ENCODE results near the gene LRMDA.

The LRMDA gene

GRCh38 chr10:76436401-76436811 lies 1005.0 kb downstream of the LRMDA start:
- DNase-seq: no peak

GRCh38 chr10:76436981-76437380 lies 1005.6 kb downstream of the LRMDA start:
- DNase-seq: no peak

- no peak for DNase-seq
Measured at GRCh38 chr10:76440426-76440825, 1009.0 kb downstream of the LRMDA start.

- no peak for DNase-seq
Measured at GRCh38 chr10:76442113-76442512, 1010.7 kb downstream of the LRMDA start.

DNA sequence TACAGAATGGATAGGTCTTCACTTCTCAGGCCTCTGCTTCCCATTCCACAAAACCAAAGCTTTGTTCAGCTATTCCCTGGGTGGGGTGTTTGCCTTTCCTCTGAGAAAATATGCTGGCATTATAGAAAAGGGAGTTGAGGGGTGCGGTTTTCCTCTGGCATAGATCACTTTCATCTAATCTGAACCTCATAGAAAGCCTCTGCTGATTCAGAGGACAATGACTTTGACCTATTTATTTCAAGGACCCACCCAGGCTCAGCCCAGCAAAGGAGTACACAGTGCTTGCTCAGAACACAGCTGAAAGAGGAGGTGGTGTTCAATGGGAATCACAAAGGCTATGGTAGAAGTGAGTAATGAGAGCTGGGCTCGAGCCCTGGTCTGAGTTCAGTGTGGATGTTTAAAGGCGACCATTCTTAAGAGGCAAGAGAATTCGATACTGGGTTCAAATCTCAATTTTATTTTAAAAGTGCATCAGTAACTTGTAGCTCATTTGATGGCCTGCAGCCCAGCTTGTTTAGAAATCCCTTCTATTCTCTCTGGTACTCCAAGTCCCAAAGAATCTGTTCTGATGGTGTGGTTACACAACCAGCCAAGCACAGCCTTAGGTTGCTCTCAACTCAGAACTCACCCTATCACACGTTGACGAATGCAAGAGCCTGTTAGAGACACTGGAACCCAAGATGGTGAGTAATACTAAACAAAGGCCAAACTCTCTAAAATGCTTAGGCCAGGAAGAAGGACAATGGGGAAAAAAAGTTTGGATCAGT lies 1012.8 kb downstream of the LRMDA start:
- DNase-seq: no peak

GRCh38 chr10:76447578-76447977 lies 1016.2 kb downstream of the LRMDA start:
- no peak for DNase-seq

DNA sequence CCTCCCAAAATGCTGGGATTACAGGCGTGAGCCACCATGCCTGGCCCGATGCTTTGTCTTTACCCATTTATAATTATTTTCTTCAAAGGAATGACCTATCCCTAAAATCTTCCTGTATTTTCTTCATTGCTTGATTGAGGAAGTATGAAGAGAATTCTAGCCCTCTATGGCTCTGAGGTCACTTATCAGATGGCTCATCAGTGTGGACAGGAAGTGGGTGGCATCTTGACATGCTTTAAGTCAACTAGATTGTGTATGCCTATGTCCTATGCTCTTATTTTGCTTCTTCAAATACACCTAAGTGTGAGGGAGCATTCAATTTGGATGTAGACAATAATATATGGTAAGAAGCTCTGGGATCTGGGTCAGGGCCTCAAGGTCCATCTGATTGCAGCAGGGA lies 1020.5 kb downstream of the LRMDA start:
- DNase-seq: no peak

GRCh38 chr10:76453332-76453731 lies 1021.9 kb downstream of the LRMDA start:
- DNase-seq: no peak

DNA sequence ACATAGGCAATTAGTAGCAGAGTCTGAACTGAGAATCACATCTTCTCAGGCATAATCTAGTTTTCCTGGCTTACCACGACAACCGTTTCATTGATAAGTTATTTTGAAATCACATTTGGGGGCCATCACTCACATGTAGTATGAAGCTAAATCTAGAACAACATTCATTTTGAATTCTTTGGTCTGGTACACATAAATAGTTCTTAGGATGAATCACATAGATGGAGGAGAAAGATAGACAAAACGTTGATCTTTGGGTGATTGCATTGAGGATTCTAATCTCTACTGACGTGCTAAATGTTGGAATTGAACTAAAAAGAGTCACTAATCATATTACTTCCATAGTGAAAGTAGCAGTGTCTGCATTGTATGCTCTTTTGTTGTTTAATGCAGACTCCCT lies 1022.6 kb downstream of the LRMDA start:
- no peak for DNase-seq

DNA sequence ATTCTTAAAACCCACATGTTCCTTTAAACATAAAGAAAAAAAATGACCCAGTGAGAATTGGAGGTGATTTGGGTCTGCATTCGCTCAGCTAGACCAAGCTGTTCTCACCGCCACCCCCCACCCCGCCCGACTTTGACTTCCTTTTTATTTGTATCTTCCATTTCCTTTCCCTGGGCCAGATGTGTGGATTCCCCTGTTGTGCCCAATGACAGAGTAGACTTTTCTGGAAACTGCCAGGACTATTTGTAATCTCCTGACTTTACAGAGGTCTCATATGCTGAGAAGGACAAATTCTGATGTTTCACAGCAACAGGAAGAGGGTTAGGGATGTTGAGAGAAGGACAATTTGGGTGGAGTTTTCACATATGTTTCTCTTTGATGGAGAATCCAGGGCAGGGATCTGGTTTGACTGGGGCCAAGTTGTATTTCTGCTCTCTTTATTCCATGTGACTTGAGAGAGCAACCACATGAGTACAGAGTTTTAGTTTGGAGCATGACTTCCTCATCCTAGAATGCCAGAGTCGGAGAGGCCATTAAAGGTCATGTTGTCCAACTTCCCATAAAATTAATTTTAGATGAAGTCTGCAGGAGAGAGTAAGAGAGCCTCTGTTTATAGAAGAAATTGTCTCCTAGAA lies 1023.2 kb downstream of the LRMDA start:
- no peak for DNase-seq

DNA sequence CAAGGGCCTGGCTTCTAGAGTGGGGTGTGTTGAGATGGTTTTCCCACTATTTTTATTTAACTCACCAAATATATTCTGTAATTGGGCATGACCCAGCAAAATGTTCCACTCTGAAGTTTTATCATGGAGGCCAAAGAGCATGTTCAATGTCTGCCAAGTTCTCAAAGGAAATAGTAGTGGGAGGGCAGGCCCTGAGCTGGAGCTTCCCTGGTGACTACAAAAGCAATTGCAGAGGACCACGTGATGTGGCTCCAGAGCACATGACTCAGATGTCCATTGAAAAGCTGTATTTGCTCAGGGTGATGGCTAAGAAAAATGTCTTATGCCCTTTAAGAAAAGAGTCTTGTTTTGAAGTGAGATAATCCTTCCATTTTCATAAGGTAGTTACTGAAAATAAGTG lies 1024.8 kb downstream of the LRMDA start:
- no peak for DNase-seq

GRCh38 chr10:76459016-76459730 lies 1027.7 kb downstream of the LRMDA start:
- DNase-seq: no peak

DNA sequence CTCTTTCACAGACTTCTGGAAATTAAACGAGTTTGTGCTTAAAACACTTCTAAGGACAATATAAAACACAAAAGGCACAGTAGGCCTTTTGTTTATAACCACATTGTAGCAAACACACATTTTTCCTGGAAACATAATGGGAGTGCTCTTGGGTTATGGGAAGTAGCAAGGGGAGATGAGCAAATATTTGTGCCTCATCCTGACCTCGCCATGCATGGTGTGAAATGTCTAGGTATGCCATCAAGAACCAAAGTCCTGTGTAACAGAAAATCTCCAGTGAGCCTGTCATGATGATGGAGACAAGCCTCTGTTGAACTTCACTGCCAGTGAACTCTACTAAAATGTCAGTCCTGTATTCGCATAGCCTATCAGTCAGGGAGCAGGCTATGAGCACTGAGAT lies 1029.6 kb downstream of the LRMDA start:
- no peak for DNase-seq

- no peak for DNase-seq
Measured at GRCh38 chr10:76463111-76463510, 1031.7 kb downstream of the LRMDA start.

DNA sequence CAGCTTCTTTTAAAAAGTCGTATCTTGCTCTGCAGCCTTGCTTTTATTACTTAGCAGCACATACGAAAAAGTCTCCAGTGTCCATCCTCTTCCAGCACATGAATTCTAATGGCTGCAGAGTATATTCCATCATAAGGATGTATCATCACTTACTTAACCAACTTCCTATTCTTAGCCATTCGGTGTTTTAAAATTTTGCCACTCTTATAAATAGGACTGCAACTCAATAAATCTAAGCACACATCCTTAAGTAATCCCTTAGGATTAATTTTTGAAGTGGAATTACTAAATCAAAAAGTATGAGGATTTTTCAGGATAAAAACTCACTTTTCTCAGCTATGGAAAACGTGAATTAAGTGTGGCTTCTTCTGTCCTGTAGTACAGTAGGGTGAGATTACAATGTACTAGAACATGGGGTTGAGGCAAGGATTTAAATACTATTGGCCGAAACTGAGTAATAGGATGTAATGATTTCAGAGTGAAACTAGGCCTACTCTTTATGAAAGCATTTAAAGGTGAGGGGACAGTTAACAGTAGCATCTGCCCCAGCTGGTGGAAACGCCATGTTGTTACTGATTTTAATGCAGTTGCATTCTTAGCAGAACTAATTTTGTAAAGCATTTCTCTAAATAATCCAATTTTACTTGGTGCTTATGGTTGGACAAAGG lies 1035.5 kb downstream of the LRMDA start:
- DNase-seq: no peak

- no peak for DNase-seq
Measured at GRCh38 chr10:76469675-76470074, 1038.3 kb downstream of the LRMDA start.

GRCh38 chr10:76479103-76479790 lies 1047.8 kb downstream of the LRMDA start:
- DNase-seq: no peak

DNA sequence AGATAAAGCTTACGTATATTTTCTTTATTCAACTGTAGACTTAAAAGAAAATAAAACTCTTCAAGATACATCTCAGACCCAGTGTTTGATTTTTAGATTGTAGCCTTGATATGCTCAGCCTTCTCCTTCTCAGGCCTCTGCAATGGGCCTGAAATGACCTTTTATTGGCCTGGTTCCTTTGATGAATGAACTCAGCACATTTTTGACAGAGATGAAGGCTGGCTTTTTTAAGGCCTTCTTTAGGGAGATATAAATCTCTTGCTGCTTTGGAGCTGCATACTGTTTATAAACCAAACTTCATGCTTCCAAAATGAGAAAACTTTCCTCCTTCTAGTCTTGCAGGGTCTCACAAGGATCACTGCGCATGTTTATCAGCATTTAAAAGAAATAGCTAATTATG lies 1049.8 kb downstream of the LRMDA start:
- DNase-seq: no peak

GRCh38 chr10:76487582-76487981 lies 1056.2 kb downstream of the LRMDA start:
- DNase-seq: no peak

DNA sequence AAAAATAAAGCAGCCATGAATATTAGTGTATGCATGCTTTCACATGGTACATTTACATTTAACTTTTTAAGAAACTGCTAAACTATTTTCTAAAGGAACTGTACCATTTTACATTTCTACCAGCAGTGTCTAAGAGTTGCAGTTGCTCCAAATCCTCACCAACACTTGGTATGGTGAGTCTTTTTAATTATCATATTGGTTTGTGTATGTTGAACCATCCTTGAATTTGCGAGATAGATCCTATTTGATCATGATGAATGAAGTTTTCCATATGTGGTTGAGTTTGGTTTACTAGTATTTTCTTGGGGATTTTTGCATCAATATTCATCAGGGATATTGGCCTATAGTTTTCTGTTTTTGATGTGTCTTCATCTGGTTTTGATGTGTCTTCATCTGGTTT lies 1057.2 kb downstream of the LRMDA start:
- no peak for DNase-seq

DNA sequence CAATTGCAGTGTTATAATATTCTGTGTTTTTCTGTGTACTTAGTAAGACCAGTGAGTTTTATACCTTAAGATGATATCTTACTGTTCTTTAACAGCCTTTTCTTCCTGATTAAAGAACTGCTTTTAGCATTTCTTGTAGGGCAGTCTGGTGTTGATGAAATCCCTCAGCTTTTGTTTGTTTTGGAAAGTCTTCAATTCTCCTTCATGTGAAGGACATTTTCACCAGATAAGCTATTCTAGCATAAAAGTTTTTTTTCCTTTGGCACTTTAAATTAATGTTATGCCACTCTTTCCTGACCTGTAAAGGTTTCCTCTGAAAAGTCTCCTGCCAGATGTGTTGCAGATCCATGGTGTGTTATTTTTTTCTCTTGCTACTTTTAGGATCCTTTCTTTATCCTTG lies 1059.8 kb downstream of the LRMDA start:
- DNase-seq: no peak

DNA sequence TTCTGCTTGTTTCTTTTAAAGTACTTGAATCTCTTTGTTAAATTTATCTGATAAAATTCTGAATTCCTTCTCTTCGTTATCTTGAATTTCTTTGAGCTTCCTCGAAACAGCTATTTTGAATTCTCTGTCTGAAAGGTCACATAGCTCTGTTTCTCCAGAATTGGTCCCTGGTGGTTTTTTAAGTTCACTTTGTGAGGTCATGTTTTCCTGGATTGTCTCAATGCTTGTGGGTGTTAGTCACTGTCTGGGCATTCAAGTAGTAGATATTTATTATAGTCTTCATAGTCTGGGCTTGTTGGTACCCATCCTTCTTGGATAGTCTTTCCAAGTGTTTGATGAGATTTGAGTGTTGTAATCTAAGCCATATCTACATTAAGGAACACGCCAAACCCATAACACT lies 1060.6 kb downstream of the LRMDA start:
- DNase-seq: no peak
